Transverse colon (tissue), 3 donors: ENCODE data around the gene DAPP1.

Experiments used
- EP300 ChIP-seq: sonication (generic); formaldehyde crosslinking; IDR thresholded peaks from one replicate; pipeline ENCODE4 v1.6.1; 2017; ENCODE audit warnings: antibody characterized with exemption, low read depth
- TF ChIP-seq, protein P1 (sequence below), 5 experiments: fragments of 200-600 bp in 3 of 5; fragments of 450-650 bp in 2 of 5; sonication (generic) in 3 of 5; IDR thresholded peaks; 1 replicate in 2 of 5; 2 replicates in 3 of 5; pipeline ENCODE4 v1.5.1; 2016 to 2017; ENCODE audit warnings: antibody characterized with exemption in 5 of 5, inconsistent platforms in 3 of 5, mild to moderate bottlenecking in 2 of 5, moderate library complexity in 1 of 5

DNA sequence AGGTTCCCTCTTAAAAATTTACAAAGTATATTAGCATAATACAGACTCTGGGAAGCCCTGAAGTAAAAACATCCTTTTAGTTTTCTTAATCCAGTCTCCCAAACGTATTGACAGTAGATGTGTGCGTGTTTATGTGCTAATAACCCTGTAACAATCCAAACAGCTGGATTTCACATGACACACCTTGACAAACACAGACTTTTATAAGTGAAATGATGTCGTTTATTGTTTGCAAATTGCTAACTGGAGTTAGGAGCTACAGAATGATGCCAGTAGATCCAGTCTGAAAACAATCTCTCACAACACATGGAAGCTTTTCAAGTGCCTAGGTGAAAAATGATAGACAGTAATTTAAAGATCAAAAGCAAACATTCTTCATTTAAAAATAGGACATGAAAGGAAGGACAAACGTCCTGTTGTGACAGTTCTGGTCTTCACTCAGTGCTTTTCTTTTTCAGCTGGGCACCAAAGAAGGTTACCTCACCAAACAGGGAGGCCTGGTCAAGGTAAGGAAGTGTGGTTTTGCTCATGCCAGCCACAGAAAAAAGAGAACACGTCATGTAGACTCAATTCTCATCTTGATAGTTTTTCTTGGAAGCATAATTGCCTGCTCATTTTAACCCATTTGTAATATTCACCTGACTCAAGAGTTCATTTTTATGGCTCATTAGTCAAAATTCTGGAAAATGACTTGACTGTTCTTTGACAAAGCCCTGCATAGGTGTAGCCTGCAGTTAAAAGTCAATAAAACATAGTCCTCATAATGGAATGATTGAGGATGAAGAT, 44.7 kb downstream of the DAPP1 start:
- TF ChIP-seq, protein P1, sequence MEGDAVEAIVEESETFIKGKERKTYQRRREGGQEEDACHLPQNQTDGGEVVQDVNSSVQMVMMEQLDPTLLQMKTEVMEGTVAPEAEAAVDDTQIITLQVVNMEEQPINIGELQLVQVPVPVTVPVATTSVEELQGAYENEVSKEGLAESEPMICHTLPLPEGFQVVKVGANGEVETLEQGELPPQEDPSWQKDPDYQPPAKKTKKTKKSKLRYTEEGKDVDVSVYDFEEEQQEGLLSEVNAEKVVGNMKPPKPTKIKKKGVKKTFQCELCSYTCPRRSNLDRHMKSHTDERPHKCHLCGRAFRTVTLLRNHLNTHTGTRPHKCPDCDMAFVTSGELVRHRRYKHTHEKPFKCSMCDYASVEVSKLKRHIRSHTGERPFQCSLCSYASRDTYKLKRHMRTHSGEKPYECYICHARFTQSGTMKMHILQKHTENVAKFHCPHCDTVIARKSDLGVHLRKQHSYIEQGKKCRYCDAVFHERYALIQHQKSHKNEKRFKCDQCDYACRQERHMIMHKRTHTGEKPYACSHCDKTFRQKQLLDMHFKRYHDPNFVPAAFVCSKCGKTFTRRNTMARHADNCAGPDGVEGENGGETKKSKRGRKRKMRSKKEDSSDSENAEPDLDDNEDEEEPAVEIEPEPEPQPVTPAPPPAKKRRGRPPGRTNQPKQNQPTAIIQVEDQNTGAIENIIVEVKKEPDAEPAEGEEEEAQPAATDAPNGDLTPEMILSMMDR (IDR thresholded peaks at IDR 0.05): no peak
- TF ChIP-seq EP300: no peak
